ENCODE results near the gene CCDC61.

Gene CCDC61

DNA sequence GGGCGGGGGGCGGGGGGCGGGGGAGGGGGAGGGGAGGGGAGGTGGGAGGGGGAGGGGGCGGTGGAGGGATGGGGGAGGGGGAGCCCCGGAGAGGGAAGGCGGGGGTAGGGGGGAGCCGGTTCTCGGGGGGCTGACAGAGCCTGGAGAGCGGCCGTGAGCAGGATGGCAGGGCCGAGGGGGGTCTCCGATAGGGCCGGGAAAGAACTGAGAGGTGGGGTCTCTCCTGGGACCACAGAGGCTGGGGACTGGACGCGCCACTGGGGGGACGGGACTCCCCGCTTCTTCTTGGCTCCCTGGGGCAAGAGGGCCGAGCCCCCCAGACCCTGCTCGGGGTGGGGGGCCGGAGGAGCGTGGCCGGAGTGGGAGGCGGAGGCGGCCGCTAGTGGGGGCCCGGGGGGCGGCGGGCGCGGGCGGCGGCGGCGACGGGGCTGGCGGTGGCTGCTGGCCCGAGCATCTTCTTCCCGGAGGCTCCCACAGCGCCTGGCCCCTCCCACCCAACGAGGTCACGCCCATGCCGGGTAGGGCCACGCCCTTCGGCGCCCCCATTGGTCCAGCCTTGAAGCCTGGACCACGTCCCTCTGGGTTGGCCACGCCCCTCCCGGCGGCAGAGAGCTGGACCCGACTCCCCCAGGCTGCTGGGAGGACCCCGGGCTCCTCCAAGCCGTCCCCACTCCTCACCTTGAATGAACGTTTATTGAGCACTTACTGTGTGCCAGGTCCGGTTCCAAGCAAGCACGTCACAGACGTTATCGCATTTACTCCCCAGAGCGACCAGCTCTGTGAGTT lies 21.5 kb upstream of the CCDC61 start, which contains the start of gene NOVA2:
TSS of gene NOVA2 (minus strand) at position 313 of the 786 bp plus-strand sequence. CDS start 514 bp downstream, outside the sequence.
- no peak for DNase-seq (ENCODE audit: low read depth, low spot score)

GRCh38 chr19:45975306-45976070 lies 19.8 kb upstream of the CCDC61 start:
- DNase-seq (ENCODE audit: low read depth, low spot score), result no peak

DNA sequence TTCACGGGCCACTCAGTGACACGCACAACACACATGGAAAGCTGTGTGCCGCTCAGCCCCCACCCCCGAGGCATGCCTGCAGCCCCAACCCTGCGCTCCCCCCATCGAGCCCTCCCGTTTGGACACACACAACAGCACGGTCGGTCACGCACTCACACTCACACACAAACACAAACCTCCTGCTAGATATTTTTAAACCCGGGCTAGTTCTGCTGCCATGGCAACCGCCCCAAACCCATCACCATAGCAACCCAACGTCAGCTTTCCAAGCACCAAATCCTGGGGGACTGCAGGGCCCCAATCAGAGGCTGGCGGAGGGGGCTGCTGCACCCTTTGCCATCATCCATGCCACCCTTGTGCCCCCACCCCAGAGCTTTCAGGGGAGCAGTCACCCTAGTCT lies 19.1 kb upstream of the CCDC61 start:
- DNase-seq (ENCODE audit: low read depth, low spot score), result no peak

- no peak for DNase-seq (ENCODE audit: low read depth, low spot score)
Measured at GRCh38 chr19:45978156-45978555, 17.1 kb upstream of the CCDC61 start.

GRCh38 chr19:45981350-45981749 lies 13.9 kb upstream of the CCDC61 start:
- DNase-seq (ENCODE audit: low read depth, low spot score), result no peak

- no peak for DNase-seq (ENCODE audit: low read depth, low spot score)
Measured at GRCh38 chr19:45985321-45985720, 9.9 kb upstream of the CCDC61 start.

- no peak for DNase-seq (ENCODE audit: low read depth, low spot score)
Measured at GRCh38 chr19:45990113-45990728, 5.0 kb upstream of the CCDC61 start.

GRCh38 chr19:45994456-45994997 lies 740 bp upstream of the CCDC61 start:
- DNase-seq (ENCODE audit: low read depth, low spot score), result no peak

- no peak for DNase-seq (ENCODE audit: low read depth, low spot score)
Measured at GRCh38 chr19:45995715-45996385, 583 bp downstream of the CCDC61 start.

DNA sequence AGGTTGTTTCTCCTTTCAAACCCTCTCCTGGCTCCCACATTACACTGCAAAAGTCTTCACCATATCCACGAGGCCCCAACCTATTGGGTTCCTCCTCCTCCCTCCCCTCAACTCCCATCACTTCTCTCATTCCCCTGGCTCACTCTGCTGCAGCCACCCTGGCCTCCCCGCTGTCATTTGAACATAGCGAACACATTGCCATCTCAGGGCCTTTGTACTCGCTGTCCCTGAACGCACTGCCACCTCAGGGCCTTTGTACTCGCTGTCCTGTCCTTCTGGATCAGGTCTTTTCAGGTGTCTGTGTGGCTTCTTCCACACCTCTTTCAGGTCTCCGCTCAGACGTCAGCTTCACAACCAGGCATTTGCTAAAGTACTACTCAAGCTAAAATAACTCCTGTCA lies 1.7 kb downstream of the CCDC61 start:
- DNase-seq (ENCODE audit: low read depth, low spot score), result no peak

GRCh38 chr19:45998834-45999233 lies 3.6 kb downstream of the CCDC61 start:
- DNase-seq (ENCODE audit: low read depth, low spot score), result no peak

DNA sequence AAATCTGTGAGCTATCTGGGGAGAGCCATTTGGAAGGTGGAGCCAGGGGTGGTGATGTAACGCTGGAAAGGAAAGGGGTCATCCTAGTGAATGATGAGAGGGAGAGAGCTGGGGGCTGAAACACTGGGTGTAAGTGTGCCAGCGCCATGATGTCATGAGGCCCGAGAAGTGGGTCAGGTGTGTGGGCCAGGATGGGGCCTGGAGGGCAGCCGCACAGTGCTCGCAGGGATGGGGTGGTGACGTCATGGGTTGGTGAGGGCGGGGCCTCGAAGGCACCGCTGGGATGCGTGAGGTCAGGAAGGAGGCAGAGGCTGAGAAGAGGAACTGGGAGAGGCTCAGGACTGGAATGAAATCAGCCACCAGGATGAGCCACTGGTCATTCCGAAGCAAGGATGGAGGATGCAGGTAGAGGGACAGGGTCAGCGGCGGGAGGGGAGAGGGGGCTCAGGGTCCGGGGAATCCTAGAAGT lies 4.4 kb downstream of the CCDC61 start:
- DNase-seq (ENCODE audit: low read depth, low spot score), result no peak

DNA sequence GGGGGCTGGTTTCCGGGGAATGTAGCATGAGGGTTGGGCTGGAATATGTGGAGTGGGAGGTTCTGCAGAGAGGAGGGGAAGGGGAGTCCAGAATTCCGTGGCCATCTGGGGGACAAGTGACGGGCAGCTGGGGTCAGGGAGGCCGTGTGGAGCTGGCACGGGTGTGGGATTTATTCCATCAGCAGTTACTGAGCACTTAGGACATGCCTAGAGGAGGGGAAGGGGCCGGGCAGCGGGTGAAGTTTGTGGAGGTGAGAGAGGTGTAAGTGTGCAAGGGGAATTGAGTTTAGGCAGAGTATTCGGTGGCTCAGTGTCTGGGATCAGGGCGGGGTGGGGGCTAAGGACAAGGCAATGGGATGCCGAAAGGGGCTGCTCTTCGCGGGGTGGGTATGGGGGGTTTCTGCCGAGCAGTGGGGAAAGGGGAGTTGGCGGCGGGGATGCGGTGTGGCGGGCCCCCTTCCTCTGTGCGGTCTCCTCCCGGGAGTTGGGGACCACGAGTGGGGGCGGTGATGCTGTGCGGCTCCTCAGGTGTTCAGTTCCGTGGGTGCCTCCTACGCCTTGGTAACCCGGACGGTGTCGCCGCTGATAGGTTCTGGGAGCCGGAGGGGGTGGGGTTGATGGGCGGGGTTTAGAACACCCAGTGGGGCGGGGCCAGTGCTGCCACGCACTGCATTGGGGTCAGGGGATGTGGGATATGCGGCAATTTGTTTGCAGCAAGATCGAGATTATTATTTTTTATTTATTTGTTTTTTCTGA lies 5.4 kb downstream of the CCDC61 start:
- DNase-seq (ENCODE audit: low read depth, low spot score), result no peak

DNA sequence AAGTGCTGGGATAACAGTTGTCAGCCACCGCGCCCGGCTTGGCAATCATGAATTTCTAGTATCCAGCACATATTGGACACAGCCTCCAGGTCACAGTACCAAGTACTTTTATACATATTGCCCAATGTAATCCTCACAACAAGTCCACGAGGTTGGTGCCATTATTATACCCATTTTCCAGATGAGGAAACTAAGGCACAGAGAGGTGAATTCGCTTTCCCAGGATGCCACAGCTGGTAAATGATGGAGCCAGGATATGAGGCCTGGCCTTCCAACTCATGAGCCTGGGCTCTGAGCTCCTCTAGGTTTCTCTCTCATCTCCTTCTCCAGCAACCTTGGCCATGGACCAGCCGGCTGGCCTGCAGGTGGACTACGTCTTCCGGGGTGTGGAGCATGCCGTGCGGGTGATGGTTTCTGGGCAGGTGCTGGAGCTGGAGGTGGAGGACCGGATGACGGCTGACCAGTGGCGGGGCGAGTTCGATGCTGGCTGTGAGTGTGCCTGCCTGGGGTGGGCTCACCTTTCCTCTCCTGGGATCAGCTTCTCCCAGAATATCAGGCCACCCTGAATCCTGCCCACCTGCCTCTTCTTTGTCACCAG lies 7.5 kb downstream of the CCDC61 start:
- DNase-seq (ENCODE audit: low read depth, low spot score), result no peak

DNA sequence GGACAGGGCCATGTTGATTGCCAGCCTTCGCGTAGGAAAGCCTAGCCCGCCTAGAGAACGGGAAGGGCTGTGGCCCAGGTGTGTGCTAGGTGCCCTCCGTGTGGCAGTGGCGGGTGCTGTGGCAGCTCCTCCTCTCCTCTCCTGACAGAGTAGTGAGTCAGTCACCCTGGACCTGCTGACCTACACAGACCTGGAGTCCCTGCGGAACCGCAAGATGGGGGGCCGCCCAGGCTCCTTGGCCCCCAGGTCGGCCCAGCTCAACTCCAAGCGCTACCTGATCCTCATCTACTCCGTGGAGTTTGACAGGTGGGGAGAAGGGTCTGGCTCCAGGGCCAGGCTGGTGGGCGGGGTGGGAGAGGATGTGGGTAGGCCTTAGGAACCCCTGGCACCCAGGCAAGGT lies 11.1 kb downstream of the CCDC61 start:
- DNase-seq (ENCODE audit: low read depth, low spot score), result no peak

- DNase-seq (ENCODE audit: low read depth, low spot score), result no peak
Measured at GRCh38 chr19:46009530-46010510, 14.6 kb downstream of the CCDC61 start.

DNA sequence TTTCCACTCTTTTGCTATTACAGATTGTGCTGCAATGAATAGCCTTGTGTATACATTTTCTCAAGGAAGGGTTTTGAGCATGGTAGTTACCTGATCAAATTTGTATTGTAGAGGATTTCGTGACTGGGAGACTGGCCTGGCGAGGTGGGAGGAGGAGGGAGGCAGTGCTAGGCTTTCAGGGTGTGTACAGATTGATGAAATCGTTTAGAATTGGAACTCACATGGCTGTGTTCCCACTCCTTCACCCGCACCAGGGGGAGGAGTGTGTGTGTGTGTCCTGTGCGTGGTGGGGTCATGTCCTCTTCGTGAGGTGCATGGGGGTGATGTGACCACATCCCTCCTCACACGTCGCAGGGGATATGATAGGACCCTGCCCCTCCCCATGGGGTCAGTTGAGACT lies 19.3 kb downstream of the CCDC61 start:
- DNase-seq (ENCODE audit: low read depth, low spot score), result no peak

DNA sequence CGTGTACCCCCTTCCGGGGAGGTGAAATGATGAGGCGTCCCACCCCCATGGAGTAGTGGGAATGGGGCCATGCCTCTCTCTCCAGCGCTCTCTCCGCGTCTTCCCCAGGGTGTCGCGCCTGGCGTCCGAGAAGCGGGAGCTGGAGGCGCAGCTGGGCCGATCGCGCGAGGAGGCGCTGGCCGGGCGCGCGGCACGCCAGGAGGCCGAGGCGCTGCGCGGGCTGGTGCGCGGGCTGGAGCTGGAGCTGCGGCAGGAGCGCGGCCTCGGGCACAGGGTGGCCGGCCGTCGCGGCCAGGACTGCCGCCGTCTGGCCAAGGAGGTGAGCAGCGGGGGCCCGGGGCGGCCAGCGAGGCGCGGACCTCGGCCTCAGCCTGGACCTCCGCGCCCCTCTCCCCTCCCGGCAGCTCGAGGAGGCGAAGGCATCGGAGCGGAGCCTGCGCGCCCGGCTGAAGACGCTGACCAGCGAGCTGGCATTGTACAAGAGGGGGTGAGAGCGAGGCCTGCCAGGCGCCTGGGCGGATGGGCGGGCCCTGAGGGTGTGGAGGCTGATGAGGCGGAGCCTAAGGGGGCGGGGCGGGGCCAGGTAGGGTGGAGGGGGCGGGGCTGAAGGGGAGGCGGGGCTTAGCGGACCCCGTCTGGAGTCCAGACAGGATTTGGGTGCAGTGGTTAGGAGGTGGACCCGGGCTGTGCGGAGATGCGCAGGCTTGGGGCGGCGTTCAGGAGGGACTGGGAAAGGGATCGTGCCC lies 19.8 kb downstream of the CCDC61 start:
- DNase-seq (ENCODE audit: low read depth, low spot score), result no peak
